Activated CD4-positive, alpha-beta T cell treated with anti-CD3 and anti-CD28 coated beads, Interleukin-10, Interleukin-2, amounts not matched to agents 100 ng/mL and 50 ng/mL, durations not matched to agents 16 hours and 8 hours (primary cell): Measurements from ENCODE around the gene C7orf33.
A peak's percentile ranks its signal among the peaks of the same experiment; 100 is the strongest.
"Not testable (repeated sequence)": the region's sequence is repeated elsewhere in the genome, so short reads cannot be mapped to it uniquely, and the experiment has no call there.

Experiments
- DNase-seq: peaks from one replicate; pipeline ENCODE4 v3.0.0-alpha.2; 2020

Gene C7orf33

GRCh38 chr7:148590471-148590870, at the start of gene C7orf33:
C7orf33 (plus strand) TSS chr7:148590766; CDS start chr7:148590926, 160 bp downstream.
- DNase-seq, result no peak

- no peak for DNase-seq
Measured at GRCh38 chr7:148541891-148542504, 48.6 kb upstream of the C7orf33 start.

- DNase-seq, result no peak
Measured at GRCh38 chr7:148543302-148543701, 47.3 kb upstream of the C7orf33 start.

GRCh38 chr7:148545172-148545571, 45.4 kb upstream of the C7orf33 start:
- no peak for DNase-seq

- DNase-seq, result no peak
Measured at GRCh38 chr7:148545932-148546331, 44.6 kb upstream of the C7orf33 start.

GRCh38 chr7:148546857-148547256, 43.7 kb upstream of the C7orf33 start:
- DNase-seq, result no peak

GRCh38 chr7:148547951-148548350, 42.6 kb upstream of the C7orf33 start:
- no peak for DNase-seq

GRCh38 chr7:148553979-148554378, 36.6 kb upstream of the C7orf33 start:
- no peak for DNase-seq

- no peak for DNase-seq
Measured at GRCh38 chr7:148556892-148557291, 33.7 kb upstream of the C7orf33 start.

GRCh38 chr7:148558914-148559313, 31.7 kb upstream of the C7orf33 start:
- peak; percentile 6 for DNase-seq

- DNase-seq, result no peak
Measured at GRCh38 chr7:148561099-148561498, 29.5 kb upstream of the C7orf33 start.

- peak; percentile 18 for DNase-seq
Measured at GRCh38 chr7:148563583-148564274, 26.8 kb upstream of the C7orf33 start.

- peak; percentile 86 for DNase-seq
Measured at GRCh38 chr7:148564275-148564951, 26.2 kb upstream of the C7orf33 start.

- no peak for DNase-seq
Measured at GRCh38 chr7:148566736-148567135, 23.8 kb upstream of the C7orf33 start.

- no peak for DNase-seq
Measured at GRCh38 chr7:148567524-148567923, 23.0 kb upstream of the C7orf33 start.

- DNase-seq, result no peak
Measured at GRCh38 chr7:148570510-148570909, 20.1 kb upstream of the C7orf33 start.

- not testable (repeated sequence) for DNase-seq
Measured at GRCh38 chr7:148570973-148571372, 19.6 kb upstream of the C7orf33 start.

- DNase-seq, result no peak
Measured at GRCh38 chr7:148571381-148571780, 19.2 kb upstream of the C7orf33 start.

GRCh38 chr7:148572067-148572522, 18.5 kb upstream of the C7orf33 start:
- DNase-seq, result no peak

GRCh38 chr7:148573581-148573980, 17.0 kb upstream of the C7orf33 start:
- DNase-seq, result not testable (repeated sequence)

GRCh38 chr7:148575640-148576411, 14.7 kb upstream of the C7orf33 start:
- peak; percentile 79 for DNase-seq

- no peak for DNase-seq
Measured at GRCh38 chr7:148579366-148579765, 11.2 kb upstream of the C7orf33 start.

- no peak for DNase-seq
Measured at GRCh38 chr7:148580446-148580845, 10.1 kb upstream of the C7orf33 start.
